Erythroblast (primary cell): ENCODE measurements around the gene FAM81A.

Experiments
- GATA1 ChIP-seq: IDR thresholded peaks from 2 replicates; pipeline ENCODE4 v1.6.1; 2011; ENCODE audit warnings: low read depth, mild to moderate bottlenecking, control low read depth, low read length, moderate library complexity
- POLR2A ChIP-seq: IDR thresholded peaks from 2 replicates; pipeline ENCODE4 v1.6.1; 2011; ENCODE audit warnings: mild to moderate bottlenecking, low read length

DNA sequence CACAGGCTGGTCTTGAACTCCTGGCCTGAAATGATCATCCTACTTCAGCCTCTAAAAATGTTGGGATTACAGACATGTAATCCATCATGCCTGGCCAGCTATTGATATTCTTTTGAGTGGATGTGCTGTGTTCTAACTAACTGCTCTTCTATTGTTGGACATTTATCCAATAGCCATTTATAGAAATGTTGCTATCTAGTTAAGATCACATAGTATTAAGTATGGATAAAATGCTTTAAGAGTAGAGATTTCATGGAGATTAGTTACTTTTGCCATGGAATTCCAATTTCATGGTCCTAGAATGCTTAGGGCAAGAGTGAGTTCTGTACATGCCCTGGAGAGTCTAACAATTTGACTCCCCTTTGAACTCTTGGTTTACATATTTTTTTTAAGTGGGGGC is 10.9 kb downstream of the FAM81A start:
- TF ChIP-seq POLR2A (no peak), GATA1 (no peak)
